ENCODE results near the gene NELFA.
"Not testable (repeated sequence)": the region's sequence is repeated elsewhere in the genome, so short reads cannot be mapped to it uniquely, and the experiment has no call there.

The NELFA gene

DNA sequence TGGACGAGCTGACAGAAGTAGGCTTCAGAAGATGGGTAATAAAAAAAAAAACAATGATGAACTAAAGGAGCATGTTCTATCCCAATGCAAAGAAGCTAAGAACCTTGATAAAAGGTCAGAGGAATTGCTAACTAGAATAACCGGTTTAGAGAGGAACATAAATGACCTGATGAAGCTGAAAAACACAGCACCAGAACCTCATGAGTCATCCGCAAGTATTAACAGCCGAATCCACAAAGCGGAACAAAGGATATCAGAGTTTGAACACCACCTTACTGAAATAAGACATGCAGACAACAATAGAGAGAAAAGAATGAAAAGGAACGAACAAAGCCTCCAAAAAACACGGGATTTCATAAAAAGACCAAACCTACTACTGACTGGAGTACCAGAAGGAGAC lies 10.5 kb downstream of the NELFA start:
- in situ Hi-C loops (cut with HindIII; ENCODE audit: low pct_ligation_motif_present, low sequenced_read_pairs) = no loop called here
- Histone ChIP-seq H3K27me3 (replicated peaks) (no peaks in the 10 kb centered on the region), H3K36me3 (replicated peaks) (peaks cover 2% of the 10 kb centered on the region), H3K4me3 (ENCODE audit: low read depth, low read length) (no peak overlapping the region), H3K27ac (no peak overlapping the region)
- no peak for DNase-seq
- TF ChIP-seq, protein P1, sequence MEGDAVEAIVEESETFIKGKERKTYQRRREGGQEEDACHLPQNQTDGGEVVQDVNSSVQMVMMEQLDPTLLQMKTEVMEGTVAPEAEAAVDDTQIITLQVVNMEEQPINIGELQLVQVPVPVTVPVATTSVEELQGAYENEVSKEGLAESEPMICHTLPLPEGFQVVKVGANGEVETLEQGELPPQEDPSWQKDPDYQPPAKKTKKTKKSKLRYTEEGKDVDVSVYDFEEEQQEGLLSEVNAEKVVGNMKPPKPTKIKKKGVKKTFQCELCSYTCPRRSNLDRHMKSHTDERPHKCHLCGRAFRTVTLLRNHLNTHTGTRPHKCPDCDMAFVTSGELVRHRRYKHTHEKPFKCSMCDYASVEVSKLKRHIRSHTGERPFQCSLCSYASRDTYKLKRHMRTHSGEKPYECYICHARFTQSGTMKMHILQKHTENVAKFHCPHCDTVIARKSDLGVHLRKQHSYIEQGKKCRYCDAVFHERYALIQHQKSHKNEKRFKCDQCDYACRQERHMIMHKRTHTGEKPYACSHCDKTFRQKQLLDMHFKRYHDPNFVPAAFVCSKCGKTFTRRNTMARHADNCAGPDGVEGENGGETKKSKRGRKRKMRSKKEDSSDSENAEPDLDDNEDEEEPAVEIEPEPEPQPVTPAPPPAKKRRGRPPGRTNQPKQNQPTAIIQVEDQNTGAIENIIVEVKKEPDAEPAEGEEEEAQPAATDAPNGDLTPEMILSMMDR (IDR thresholded peaks at IDR 0.05; ENCODE audit: low read depth, low read length, missing control alignments) = no peak

DNA sequence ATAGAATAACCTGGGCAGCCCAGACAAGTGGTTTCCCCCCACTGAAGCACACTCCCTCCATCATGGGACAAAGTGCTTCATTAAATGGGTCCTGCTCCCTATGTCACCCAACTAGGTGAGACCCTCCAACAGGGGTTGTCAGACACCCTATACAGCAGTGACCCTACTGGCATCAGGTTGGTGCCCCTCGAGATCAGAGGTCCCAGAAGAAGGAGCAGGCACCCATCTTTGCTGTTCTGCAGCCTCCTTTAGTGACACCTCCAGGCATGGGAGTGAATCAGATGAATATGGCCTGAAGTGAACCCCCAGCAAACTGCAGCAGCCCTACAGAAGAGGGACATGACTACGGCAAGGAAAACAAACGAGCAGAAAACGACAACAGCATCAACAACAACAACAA lies 11.1 kb downstream of the NELFA start:
- Histone ChIP-seq H3K27me3 (replicated peaks) (no peaks in the 10 kb centered on the region), H3K4me3 (ENCODE audit: low read depth, low read length) (no peak overlapping the region), H3K27ac (no peak overlapping the region), H3K36me3 (replicated peaks) (no peaks in the 10 kb centered on the region)
- in situ Hi-C loops (cut with HindIII; ENCODE audit: low pct_ligation_motif_present, low sequenced_read_pairs) = no loop called here
- TF ChIP-seq, protein P1 (IDR thresholded peaks at IDR 0.05; ENCODE audit: low read depth, low read length, missing control alignments) = no peak
- DNase-seq = no peak

DNA sequence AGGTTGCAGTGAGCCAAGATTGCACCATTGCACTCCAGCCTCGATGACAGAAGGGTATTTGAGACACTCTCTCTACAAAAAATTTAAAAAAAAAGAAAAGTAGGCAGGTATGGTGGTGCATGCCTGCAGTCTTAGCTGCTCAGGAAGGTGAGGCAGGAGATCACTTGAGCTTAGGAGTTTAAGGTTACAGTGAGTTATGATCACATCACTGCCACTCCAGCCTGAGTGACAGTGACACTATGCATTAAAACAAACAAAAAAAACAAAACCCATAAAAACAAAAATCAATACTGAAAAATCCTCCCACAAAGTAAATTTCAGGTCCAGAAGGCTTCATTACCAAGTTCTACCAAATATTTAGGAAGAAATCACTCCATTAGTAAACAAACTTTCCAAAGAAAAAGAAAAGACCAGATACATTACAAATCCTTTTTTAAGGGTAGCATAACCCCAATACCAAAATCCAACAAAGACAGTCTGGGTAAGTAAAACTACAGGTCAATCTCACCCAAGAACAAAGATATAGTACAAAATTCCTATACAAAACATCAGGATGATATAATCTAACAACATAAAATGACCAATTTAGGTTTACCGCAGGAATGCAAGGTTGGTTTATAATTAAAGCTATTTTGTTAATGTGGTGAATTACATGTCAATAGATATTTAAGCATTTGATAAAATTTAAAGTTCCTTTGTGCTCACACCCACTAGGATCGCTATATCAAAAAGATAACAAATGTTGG lies 11.7 kb downstream of the NELFA start:
- DNase-seq = no peak
- H3K27me3 ChIP-seq (replicated peaks) = no peaks in the 10 kb centered on the region
- H3K4me3 ChIP-seq (ENCODE audit: low read depth, low read length) = no peak overlapping the region
- TF ChIP-seq, protein P1 (IDR thresholded peaks at IDR 0.05; ENCODE audit: low read depth, low read length, missing control alignments) = no peak
- no peak overlapping the region for H3K27ac ChIP-seq
- in situ Hi-C loops (cut with HindIII; ENCODE audit: low pct_ligation_motif_present, low sequenced_read_pairs) = no loop called here
- H3K36me3 ChIP-seq (replicated peaks) = no peaks in the 10 kb centered on the region

DNA sequence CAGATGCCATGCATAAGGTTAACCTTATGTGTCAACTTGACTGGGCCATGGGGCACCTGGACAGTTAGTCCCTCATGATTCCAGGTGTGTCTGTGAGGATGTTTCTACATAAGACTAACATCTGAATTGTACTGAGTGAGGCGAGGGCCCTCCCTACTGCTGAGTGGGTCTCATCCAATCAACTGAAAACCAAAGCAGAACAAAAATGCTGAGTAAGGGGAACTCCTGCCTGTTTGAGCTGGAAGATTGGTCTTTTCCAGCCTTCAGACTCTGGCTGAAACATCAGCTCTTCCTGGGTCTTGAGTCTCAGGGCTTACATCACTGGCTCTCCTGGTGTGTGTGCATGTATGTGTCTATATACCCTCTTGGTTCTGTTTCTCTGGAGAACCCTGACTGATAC lies 13.8 kb downstream of the NELFA start:
- no peak for DNase-seq
- Histone ChIP-seq H3K4me3 (ENCODE audit: low read depth, low read length) (no peak overlapping the region), H3K36me3 (replicated peaks) (no peaks in the 10 kb centered on the region), H3K27ac (no peak overlapping the region), H3K27me3 (replicated peaks) (no peaks in the 10 kb centered on the region)
- in situ Hi-C loops (cut with HindIII; ENCODE audit: low pct_ligation_motif_present, low sequenced_read_pairs) = no loop called here
- TF ChIP-seq, protein P1 (IDR thresholded peaks at IDR 0.05; ENCODE audit: low read depth, low read length, missing control alignments) = no peak

DNA sequence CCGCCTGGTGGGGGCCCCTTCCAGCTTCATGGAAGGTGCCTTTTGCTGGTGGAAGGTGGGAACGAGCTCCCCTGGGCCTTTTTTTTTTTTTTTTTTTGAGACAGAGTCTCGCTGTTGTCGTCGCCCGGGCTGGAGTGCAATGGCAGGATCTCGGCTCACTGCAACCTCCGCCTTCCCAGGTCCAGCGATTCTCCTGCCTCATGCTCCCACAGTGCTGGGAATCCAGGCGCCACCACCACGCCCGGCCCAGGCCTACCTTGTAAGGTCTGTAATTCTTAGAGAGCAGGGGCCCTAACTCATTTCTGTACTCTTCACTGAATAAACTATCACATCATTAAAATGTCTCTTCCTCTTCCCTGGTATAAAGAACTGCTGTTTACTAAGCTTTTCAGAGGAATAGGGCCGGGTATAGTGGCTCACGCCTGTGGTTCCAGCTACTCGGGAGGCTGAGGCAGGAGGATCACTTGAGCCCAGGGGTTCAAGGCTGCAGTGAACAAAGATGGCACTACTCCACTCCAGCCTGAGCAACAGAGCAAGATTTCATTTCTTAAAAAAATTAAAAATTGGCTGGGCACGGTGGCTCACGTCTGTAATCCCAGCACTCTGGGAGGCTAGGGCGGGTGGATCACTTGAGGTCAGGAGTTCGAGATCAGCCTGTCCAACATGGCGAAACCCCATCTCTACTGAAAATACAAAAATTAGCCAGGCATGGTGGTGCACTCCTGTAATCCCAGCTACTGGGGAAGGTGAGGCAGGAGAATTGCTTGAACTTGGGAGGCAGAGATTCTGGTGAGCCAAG lies 14.9 kb downstream of the NELFA start:
- H3K36me3 ChIP-seq (replicated peaks); in situ Hi-C loops (cut with HindIII; ENCODE audit: low pct_ligation_motif_present, low sequenced_read_pairs); H3K27me3 ChIP-seq (replicated peaks); H3K27ac ChIP-seq; DNase-seq; H3K4me3 ChIP-seq (ENCODE audit: low read depth, low read length): not testable (repeated sequence)

DNA sequence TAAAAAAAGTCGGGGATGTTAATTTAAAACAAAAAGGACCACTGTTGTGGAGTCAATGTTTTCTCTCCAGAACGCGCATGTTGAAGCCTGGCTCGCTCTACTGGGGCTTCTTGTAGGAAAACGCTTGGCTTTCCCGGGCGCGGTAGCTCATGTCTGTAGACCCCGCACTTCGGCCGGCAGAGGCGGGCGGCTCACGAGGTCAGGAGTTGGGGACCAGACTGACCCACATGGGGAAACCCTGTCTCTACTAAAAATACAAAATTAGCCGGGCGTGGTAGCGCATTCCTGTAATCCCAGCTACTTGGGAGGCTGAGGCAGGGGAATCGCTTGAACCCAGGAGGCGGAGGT lies 15.6 kb downstream of the NELFA start:
- H3K4me3 ChIP-seq (ENCODE audit: low read depth, low read length) = no peak overlapping the region
- no peaks in the 10 kb centered on the region for H3K27me3 ChIP-seq (replicated peaks)
- no peak for DNase-seq
- TF ChIP-seq, protein P1 (IDR thresholded peaks at IDR 0.05; ENCODE audit: low read depth, low read length, missing control alignments) = no peak
- H3K36me3 ChIP-seq (replicated peaks) = peaks cover 4% of the 10 kb centered on the region
- no peak overlapping the region for H3K27ac ChIP-seq
- in situ Hi-C loops (cut with HindIII; ENCODE audit: low pct_ligation_motif_present, low sequenced_read_pairs) = no loop called here

Measured in brain microvascular endothelial cell (primary cell).